ENCODE data around the gene FBLIM1.
A peak's percentile ranks its signal among the peaks of the same experiment; 100 is the strongest.

Gene FBLIM1

DNA sequence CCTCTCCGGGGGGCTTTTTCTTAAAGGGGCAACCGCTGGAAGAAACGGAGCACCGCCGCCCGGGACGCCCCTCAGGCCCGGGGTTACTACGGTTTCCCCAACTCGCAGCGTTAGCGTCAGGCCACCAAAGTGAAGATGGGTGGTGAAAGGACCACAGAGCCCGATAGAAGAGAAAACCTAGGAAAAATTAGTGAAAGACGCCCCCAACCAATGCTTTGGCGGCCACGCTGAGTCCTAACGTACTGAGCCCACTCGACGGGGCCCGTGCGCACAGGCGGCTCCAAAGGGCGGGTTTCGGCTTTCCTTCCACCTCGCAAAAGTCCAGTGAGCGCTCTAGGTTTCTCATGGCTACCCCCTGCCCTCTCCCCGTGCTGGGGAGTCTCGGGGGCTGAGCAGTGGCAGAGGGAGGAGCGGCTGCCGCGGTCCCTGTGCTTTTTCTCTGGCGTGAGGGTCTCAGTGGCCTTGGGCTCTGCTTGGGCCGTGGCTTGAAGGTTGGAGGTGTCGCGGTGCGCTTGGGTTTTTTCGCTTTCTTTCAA, 76.7 kb downstream of the FBLIM1 start:
- Histone ChIP-seq H3K4me3 (ENCODE audit: low read depth, low read length) (peak overlapping the region; percentile 79), H3K4me1 (ENCODE audit: control insufficient read depth, insufficient read depth, low read length) (peaks cover 10% of the 10 kb centered on the region), H3K9me3 (ENCODE audit: control insufficient read depth, insufficient read depth, low read depth, low read length) (no peaks in the 10 kb centered on the region), H3K36me3 (ENCODE audit: control insufficient read depth in 2 of 2, insufficient read depth in 1 of 2, low read length in 2 of 2) (no peaks in the 10 kb centered on the region; a peak in 1 of 3 replicates), H3K27ac (ENCODE audit: extremely low read depth, low read depth, low read length) (peak overlapping the region; percentile 98)
- POLR2A ChIA-PET = interaction anchor here (0.7 to 4.4 kb wide), 6 partner anchors 10 to 40 kb away, joined by 3 to 106 read pairs (median 16); partner anchors contain the start of gene SPEN
- CTCF ChIA-PET = no interaction called here
- TF ChIP-seq, protein P1, sequence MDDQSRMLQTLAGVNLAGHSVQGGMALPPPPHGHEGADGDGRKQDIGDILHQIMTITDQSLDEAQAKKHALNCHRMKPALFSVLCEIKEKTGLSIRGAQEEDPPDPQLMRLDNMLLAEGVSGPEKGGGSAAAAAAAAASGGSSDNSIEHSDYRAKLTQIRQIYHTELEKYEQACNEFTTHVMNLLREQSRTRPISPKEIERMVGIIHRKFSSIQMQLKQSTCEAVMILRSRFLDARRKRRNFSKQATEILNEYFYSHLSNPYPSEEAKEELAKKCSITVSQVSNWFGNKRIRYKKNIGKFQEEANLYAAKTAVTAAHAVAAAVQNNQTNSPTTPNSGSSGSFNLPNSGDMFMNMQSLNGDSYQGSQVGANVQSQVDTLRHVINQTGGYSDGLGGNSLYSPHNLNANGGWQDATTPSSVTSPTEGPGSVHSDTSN (CRISPR knock-in tag; IDR thresholded peaks at IDR 0.05) = peak; percentile 58; the same call in 1 of the 2 replicates
- TF ChIP-seq ZNF24 (tag by site-specific recombination; IDR thresholded peaks at IDR 0.05) (peak; percentile 21; the same call in 1 of the 2 replicates), ZNF558 (tag by site-specific recombination; IDR thresholded peaks at IDR 0.05) (0 out of 2 replicates have a peak, but pooled peaks have one; percentile 11), ZNF423 (tag by site-specific recombination; IDR thresholded peaks at IDR 0.05) (no peak; the same call in 1 of the 2 replicates), ZNF335 (tag by site-specific recombination; conservative IDR thresholded peaks at IDR 0.05) (peak; percentile 69), ZFP3 (tag by site-specific recombination; IDR thresholded peaks at IDR 0.05; ENCODE audit: low read depth) (no peak), ZBTB17 (tag by site-specific recombination; IDR thresholded peaks at IDR 0.05) (0 out of 2 replicates have a peak, but pooled peaks have one; percentile 25), ZNF664 (tag by site-specific recombination; IDR thresholded peaks at IDR 0.05) (no peak), ZNF114 (tag by site-specific recombination; IDR thresholded peaks at IDR 0.05) (no peak), ZNF211 (tag by site-specific recombination; IDR thresholded peaks at IDR 0.05; ENCODE audit: low read depth) (no peak), ZNF341 (tag by site-specific recombination; IDR thresholded peaks at IDR 0.05; ENCODE audit: low read depth) (peak; percentile 17; the same call in 1 of the 2 replicates), ZNF571 (tag by site-specific recombination; IDR thresholded peaks at IDR 0.05) (no peak), SCRT2 (tag by site-specific recombination; IDR thresholded peaks at IDR 0.05) (peak; percentile 47), MZF1 (tag by site-specific recombination; IDR thresholded peaks at IDR 0.05; ENCODE audit: borderline replicate concordance) (no peak), ZBTB7A (tag by site-specific recombination; IDR thresholded peaks at IDR 0.05; ENCODE audit: low read depth) (0 out of 2 replicates have a peak, but pooled peaks have one; percentile 70), ZBTB20 (tag by site-specific recombination; IDR thresholded peaks at IDR 0.05) (peak; percentile 6; the same call in 1 of the 2 replicates), OSR2 (tag by site-specific recombination; IDR thresholded peaks at IDR 0.05) (peak; percentile 12), ZNF324 (tag by site-specific recombination; IDR thresholded peaks at IDR 0.05) (0 out of 2 replicates have a peak, but pooled peaks have one; percentile 37), WT1 (tag by site-specific recombination; IDR thresholded peaks at IDR 0.05) (0 out of 2 replicates have a peak, but pooled peaks have one; percentile 8), ZNF501 (tag by site-specific recombination; IDR thresholded peaks at IDR 0.05) (peak; percentile 15; the same call in 1 of the 2 replicates), KLF1 (tag by site-specific recombination; IDR thresholded peaks at IDR 0.05) (no peak; the same call in 1 of the 2 replicates), ZNF416 (tag by site-specific recombination; IDR thresholded peaks at IDR 0.05) (no peak), KLF16 (tag by site-specific recombination; IDR thresholded peaks at IDR 0.05) (peak; percentile 15; the same call in 1 of the 2 replicates)
- TF ChIP-seq, protein P2, sequence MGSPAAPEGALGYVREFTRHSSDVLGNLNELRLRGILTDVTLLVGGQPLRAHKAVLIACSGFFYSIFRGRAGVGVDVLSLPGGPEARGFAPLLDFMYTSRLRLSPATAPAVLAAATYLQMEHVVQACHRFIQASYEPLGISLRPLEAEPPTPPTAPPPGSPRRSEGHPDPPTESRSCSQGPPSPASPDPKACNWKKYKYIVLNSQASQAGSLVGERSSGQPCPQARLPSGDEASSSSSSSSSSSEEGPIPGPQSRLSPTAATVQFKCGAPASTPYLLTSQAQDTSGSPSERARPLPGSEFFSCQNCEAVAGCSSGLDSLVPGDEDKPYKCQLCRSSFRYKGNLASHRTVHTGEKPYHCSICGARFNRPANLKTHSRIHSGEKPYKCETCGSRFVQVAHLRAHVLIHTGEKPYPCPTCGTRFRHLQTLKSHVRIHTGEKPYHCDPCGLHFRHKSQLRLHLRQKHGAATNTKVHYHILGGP (tag by site-specific recombination; IDR thresholded peaks at IDR 0.05) = no peak
- TF ChIP-seq, protein P3, sequence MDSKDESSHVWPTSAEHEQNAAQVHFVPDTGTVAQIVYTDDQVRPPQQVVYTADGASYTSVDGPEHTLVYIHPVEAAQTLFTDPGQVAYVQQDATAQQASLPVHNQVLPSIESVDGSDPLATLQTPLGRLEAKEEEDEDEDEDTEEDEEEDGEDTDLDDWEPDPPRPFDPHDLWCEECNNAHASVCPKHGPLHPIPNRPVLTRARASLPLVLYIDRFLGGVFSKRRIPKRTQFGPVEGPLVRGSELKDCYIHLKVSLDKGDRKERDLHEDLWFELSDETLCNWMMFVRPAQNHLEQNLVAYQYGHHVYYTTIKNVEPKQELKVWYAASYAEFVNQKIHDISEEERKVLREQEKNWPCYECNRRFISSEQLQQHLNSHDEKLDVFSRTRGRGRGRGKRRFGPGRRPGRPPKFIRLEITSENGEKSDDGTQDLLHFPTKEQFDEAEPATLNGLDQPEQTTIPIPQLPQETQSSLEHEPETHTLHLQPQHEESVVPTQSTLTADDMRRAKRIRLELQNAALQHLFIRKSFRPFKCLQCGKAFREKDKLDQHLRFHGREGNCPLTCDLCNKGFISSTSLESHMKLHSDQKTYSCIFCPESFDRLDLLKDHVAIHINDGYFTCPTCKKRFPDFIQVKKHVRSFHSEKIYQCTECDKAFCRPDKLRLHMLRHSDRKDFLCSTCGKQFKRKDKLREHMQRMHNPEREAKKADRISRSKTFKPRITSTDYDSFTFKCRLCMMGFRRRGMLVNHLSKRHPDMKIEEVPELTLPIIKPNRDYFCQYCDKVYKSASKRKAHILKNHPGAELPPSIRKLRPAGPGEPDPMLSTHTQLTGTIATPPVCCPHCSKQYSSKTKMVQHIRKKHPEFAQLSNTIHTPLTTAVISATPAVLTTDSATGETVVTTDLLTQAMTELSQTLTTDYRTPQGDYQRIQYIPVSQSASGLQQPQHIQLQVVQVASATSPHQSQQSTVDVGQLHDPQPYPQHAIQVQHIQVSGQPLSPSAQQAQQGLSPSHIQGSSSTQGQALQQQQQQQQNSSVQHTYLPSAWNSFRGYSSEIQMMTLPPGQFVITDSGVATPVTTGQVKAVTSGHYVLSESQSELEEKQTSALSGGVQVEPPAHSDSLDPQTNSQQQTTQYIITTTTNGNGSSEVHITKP (tag by site-specific recombination; IDR thresholded peaks at IDR 0.05) = peak; percentile 17; the same call in 1 of the 2 replicates
- TF ChIP-seq, protein P4, sequence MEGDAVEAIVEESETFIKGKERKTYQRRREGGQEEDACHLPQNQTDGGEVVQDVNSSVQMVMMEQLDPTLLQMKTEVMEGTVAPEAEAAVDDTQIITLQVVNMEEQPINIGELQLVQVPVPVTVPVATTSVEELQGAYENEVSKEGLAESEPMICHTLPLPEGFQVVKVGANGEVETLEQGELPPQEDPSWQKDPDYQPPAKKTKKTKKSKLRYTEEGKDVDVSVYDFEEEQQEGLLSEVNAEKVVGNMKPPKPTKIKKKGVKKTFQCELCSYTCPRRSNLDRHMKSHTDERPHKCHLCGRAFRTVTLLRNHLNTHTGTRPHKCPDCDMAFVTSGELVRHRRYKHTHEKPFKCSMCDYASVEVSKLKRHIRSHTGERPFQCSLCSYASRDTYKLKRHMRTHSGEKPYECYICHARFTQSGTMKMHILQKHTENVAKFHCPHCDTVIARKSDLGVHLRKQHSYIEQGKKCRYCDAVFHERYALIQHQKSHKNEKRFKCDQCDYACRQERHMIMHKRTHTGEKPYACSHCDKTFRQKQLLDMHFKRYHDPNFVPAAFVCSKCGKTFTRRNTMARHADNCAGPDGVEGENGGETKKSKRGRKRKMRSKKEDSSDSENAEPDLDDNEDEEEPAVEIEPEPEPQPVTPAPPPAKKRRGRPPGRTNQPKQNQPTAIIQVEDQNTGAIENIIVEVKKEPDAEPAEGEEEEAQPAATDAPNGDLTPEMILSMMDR (tag by site-specific recombination; IDR thresholded peaks at IDR 0.05) = peak; percentile 28; the same call in 1 of the 2 replicates
- TF ChIP-seq, protein P5, sequence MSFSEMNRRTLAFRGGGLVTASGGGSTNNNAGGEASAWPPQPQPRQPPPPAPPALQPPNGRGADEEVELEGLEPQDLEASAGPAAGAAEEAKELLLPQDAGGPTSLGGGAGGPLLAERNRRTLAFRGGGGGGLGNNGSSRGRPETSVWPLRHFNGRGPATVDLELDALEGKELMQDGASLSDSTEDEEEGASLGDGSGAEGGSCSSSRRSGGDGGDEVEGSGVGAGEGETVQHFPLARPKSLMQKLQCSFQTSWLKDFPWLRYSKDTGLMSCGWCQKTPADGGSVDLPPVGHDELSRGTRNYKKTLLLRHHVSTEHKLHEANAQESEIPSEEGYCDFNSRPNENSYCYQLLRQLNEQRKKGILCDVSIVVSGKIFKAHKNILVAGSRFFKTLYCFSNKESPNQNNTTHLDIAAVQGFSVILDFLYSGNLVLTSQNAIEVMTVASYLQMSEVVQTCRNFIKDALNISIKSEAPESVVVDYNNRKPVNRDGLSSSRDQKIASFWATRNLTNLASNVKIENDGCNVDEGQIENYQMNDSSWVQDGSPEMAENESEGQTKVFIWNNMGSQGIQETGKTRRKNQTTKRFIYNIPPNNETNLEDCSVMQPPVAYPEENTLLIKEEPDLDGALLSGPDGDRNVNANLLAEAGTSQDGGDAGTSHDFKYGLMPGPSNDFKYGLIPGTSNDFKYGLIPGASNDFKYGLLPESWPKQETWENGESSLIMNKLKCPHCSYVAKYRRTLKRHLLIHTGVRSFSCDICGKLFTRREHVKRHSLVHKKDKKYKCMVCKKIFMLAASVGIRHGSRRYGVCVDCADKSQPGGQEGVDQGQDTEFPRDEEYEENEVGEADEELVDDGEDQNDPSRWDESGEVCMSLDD (tag by site-specific recombination; IDR thresholded peaks at IDR 0.05) = peak; percentile 74; the same call in 1 of the 2 replicates

Data from HEK293 (cell line).